ENCODE measurements around the gene FIBCD1. TPM values are rescaled to one million over a fixed set of nuclear protein-coding genes. Genes with fewer than 3 reads are reported as not detected.

FIBCD1 gene
- total and polyA plus RNA-seq, 9 of the 15 experiments (the other 6 are each of a cell fraction or from before 2014, with no cell fraction given), result 0.53 to 1.2 (median 0.95) TPM; not detected in 4

DNA sequence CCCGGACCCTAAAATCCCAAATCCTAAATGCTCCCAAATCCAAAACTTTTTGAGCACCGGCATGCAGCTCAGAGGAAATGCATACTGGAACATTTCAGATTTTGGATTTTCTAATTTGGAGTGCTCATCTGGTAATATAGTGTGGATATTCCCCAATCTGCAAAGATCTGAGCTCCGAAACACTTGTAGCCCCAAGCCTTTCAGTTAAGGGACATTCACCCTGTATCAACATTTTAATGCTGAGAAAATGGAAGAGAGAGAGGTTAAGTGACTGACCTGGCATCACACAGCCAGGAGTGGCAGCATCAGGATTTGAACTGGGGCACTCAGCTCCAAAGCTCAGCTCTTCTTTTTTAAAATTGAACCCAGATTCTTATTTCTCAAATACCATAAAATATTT, 73.1 kb downstream of the FIBCD1 start:
- Histone ChIP-seq H3K9ac (ENCODE audit: insufficient read depth in 1 of 2, low read depth in 2 of 2, low read length in 2 of 2) (no peak overlapping the region), H3K4me2 (ENCODE audit: insufficient read depth, low read length) (no peak overlapping the region), H3K4me1 (replicated peaks in 1 of 2; ENCODE audit: control insufficient read depth in 2 of 2, insufficient read depth in 2 of 2, low read length in 2 of 2) (peaks cover 4% of the 10 kb centered on the region in 2 experiments; a peak in 4 of 5 replicates), H2AFZ (ENCODE audit: low read depth, low read length) (no peak overlapping the region), H3K36me3 (ENCODE audit: control insufficient read depth, insufficient read depth, low read length) (peaks cover 37% of the 10 kb centered on the region; the same call in 2 of the 3 replicates), H3K4me3 (no peak overlapping the region), H4K20me1 (replicated peaks; ENCODE audit: control insufficient read depth, insufficient read depth, low read length) (peaks cover 46% of the 10 kb centered on the region), H3K27ac (ENCODE audit: extremely low read depth, low read depth, low read length) (no peak overlapping the region), H3K27me3 (ENCODE audit: control insufficient read depth in 2 of 2, insufficient read depth in 2 of 2, low read length in 2 of 2) (no peaks in the 10 kb centered on the region), H3K79me2 (ENCODE audit: control insufficient read depth, insufficient read depth, low read length) (no peaks in the 10 kb centered on the region), H3K9me3 (replicated peaks; ENCODE audit: control insufficient read depth, insufficient read depth, low read depth, low read length) (no peaks in the 10 kb centered on the region), H3K9me1 (ENCODE audit: control insufficient read depth, insufficient read depth, low read length) (peaks cover 9% of the 10 kb centered on the region)
- DNase-seq (ENCODE audit: extremely low read depth in 1 of 4, low spot score in 3 of 4) (peak in 2 of 4 experiments; percentile 61 to 65), ATAC-seq (no peak; the same call in 2 of the 3 replicates), FAIRE-seq (no peak)
- intact Hi-C loops (cut with micrococcal nuclease) (loop anchor here (1.0 to 2.0 kb wide), 4 partner anchors 41 to 180 kb away; no protein-coding TSS in a partner anchor), in situ Hi-C loops (cut with MboI) (loop anchor here (10.0 kb wide), 1 partner anchor 411 kb away; no protein-coding TSS in a partner anchor)
- POLR2A ChIA-PET, result interaction anchor here (0.6 to 15.4 kb wide), 23 partner anchors 8 to 314 kb away, joined by 3 to 220 read pairs (median 5); no protein-coding TSS in a partner anchor
- CTCF ChIA-PET (ENCODE audit: low intra/inter-chr PET ratio), result interaction anchor here (0.5 to 15.1 kb wide), 13 partner anchors 34 to 970 kb away, joined by 3 to 636 read pairs (median 4); partner anchors contain the start of gene FIBCD1
- no peak for TF ChIP-seq ZNF77 (CRISPR knock-in tag; IDR thresholded peaks at IDR 0.05)
- 90% methylated on average over 3 of the region's 3 CpGs for WGBS (ENCODE audit: insufficient coverage, low coverage, missing lambda C conversion rate)
- no TSS peak for BruUV-seq (replicated peaks)

- intact Hi-C loops (cut with micrococcal nuclease) (loop anchor here (5.0 kb wide), 1 partner anchor 402 kb away; no protein-coding TSS in a partner anchor), in situ Hi-C loops (cut with MboI) (loop anchor here (5.0 to 10.0 kb wide), 3 partner anchors 92 to 410 kb away; no protein-coding TSS in a partner anchor)
- no peak for DNase-seq (ENCODE audit: extremely low read depth in 1 of 4, low spot score in 3 of 4)
- peaks cover 10% of the 10 kb centered on the region in 2 experiments; a peak in 4 of 5 replicates for H3K4me1 ChIP-seq (replicated peaks in 1 of 2; ENCODE audit: control insufficient read depth in 2 of 2, insufficient read depth in 2 of 2, low read length in 2 of 2)
- peaks cover 47% of the 10 kb centered on the region for H4K20me1 ChIP-seq (replicated peaks; ENCODE audit: control insufficient read depth, insufficient read depth, low read length)
- H3K9ac ChIP-seq (ENCODE audit: insufficient read depth in 1 of 2, low read depth in 2 of 2, low read length in 2 of 2), result peak overlapping the region in 1 of 2 experiments; percentile 6; a peak in 1 of 4 replicates
- no peaks in the 10 kb centered on the region for H3K27me3 ChIP-seq (ENCODE audit: control insufficient read depth in 2 of 2, insufficient read depth in 2 of 2, low read length in 2 of 2)
- H3K9me3 ChIP-seq (replicated peaks; ENCODE audit: control insufficient read depth, insufficient read depth, low read depth, low read length), result no peaks in the 10 kb centered on the region
- 83% methylated on average over 6 of the region's 6 CpGs for WGBS (ENCODE audit: insufficient coverage, low coverage, missing lambda C conversion rate)
- no peak overlapping the region for H3K4me3 ChIP-seq
- TF ChIP-seq ZNF551 (CRISPR knock-in tag; IDR thresholded peaks at IDR 0.05), result no peak
- TF ChIP-seq NFYB (IDR thresholded peaks at IDR 0.05; ENCODE audit: extremely low read depth, insufficient read length), result no peak
- TF ChIP-seq, protein P1, sequence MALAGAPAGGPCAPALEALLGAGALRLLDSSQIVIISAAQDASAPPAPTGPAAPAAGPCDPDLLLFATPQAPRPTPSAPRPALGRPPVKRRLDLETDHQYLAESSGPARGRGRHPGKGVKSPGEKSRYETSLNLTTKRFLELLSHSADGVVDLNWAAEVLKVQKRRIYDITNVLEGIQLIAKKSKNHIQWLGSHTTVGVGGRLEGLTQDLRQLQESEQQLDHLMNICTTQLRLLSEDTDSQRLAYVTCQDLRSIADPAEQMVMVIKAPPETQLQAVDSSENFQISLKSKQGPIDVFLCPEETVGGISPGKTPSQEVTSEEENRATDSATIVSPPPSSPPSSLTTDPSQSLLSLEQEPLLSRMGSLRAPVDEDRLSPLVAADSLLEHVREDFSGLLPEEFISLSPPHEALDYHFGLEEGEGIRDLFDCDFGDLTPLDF (CRISPR knock-in tag; IDR thresholded peaks at IDR 0.05), result 0 out of 2 replicates have a peak, but pooled peaks have one; percentile 18
- TF ChIP-seq ZNF561 (CRISPR knock-in tag; conservative IDR thresholded peaks at IDR 0.05), result no peak
- BruUV-seq (replicated peaks), result no TSS peak
- no peak overlapping the region for H2AFZ ChIP-seq (ENCODE audit: low read depth, low read length)
- ChIA-PET CTCF (ENCODE audit: low intra/inter-chr PET ratio) (interaction anchor here (0.8 to 15.1 kb wide), 8 partner anchors 13 to 405 kb away, joined by 3 to 636 read pairs (median 49); partner anchors contain the start of gene FIBCD1), POLR2A (interaction anchor here (0.6 to 15.4 kb wide), 17 partner anchors 9 to 192 kb away, joined by 3 to 220 read pairs (median 5); no protein-coding TSS in a partner anchor)
- no peak overlapping the region for H3K27ac ChIP-seq (ENCODE audit: extremely low read depth, low read depth, low read length)
- peaks cover 39% of the 10 kb centered on the region; the same call in 2 of the 3 replicates for H3K36me3 ChIP-seq (ENCODE audit: control insufficient read depth, insufficient read depth, low read length)
- H3K79me2 ChIP-seq (ENCODE audit: control insufficient read depth, insufficient read depth, low read length), result no peaks in the 10 kb centered on the region
- H3K9me1 ChIP-seq (ENCODE audit: control insufficient read depth, insufficient read depth, low read length), result peaks cover 13% of the 10 kb centered on the region
- FAIRE-seq, result no peak
- no peak overlapping the region for H3K4me2 ChIP-seq (ENCODE audit: insufficient read depth, low read length)
- ATAC-seq, result no peak
Measured at GRCh38 chr9:130864541-130864940, 74.5 kb downstream of the FIBCD1 start.

All from K562 (cell line).